ENCODE measurements around the gene ESF1.

ESF1 gene

GRCh38 chr20:13736436-13737191 lies 48.1 kb downstream of the ESF1 start:
- peaks cover 39% of the 10 kb centered on the region for H3K36me3 Mint-ChIP-seq (ENCODE audit: low read depth)
- no peaks in the 10 kb centered on the region for H3K27me3 Mint-ChIP-seq (ENCODE audit: low read depth)
- no peak overlapping the region for H3K4me3 Mint-ChIP-seq
- H3K4me1 Mint-ChIP-seq (ENCODE audit: low read depth) = no peaks in the 10 kb centered on the region
- H3K9me3 Mint-ChIP-seq = peaks cover 11% of the 10 kb centered on the region
- no peak overlapping the region for H3K27ac Mint-ChIP-seq

- no peak overlapping the region for H3K27ac Mint-ChIP-seq
- no peaks in the 10 kb centered on the region for H3K4me1 Mint-ChIP-seq (ENCODE audit: low read depth)
Observed at GRCh38 chr20:13735826-13736225, 48.9 kb downstream of the ESF1 start.

GRCh38 chr20:13723011-13723410 lies 61.7 kb downstream of the ESF1 start:
- Mint-ChIP-seq H3K4me1 (ENCODE audit: low read depth) (peaks cover 1% of the 10 kb centered on the region), H3K4me3 (no peak overlapping the region), H3K27ac (no peak overlapping the region), H3K36me3 (ENCODE audit: low read depth) (peaks cover 12% of the 10 kb centered on the region), H3K9me3 (no peaks in the 10 kb centered on the region), H3K27me3 (ENCODE audit: low read depth) (no peaks in the 10 kb centered on the region)

More at GRCh38 chr20:13735826-13736225, 48.9 kb downstream of the ESF1 start:
- Mint-ChIP-seq H3K4me3 (no peak overlapping the region), H3K36me3 (ENCODE audit: low read depth) (peaks cover 34% of the 10 kb centered on the region), H3K27me3 (ENCODE audit: low read depth) (no peaks in the 10 kb centered on the region), H3K9me3 (peaks cover 6% of the 10 kb centered on the region)

- Mint-ChIP-seq H3K36me3 (ENCODE audit: low read depth) (peaks cover 16% of the 10 kb centered on the region), H3K4me3 (no peak overlapping the region), H3K27ac (no peak overlapping the region), H3K9me3 (no peaks in the 10 kb centered on the region), H3K27me3 (ENCODE audit: low read depth) (no peaks in the 10 kb centered on the region), H3K4me1 (ENCODE audit: low read depth) (peaks cover 1% of the 10 kb centered on the region)
Observed at GRCh38 chr20:13718171-13718570, 66.5 kb downstream of the ESF1 start.

- Mint-ChIP-seq H3K9me3 (no peaks in the 10 kb centered on the region), H3K4me1 (ENCODE audit: low read depth) (peaks cover 1% of the 10 kb centered on the region), H3K4me3 (no peak overlapping the region), H3K27ac (no peak overlapping the region), H3K27me3 (ENCODE audit: low read depth) (no peaks in the 10 kb centered on the region), H3K36me3 (ENCODE audit: low read depth) (peaks cover 16% of the 10 kb centered on the region)
Observed at GRCh38 chr20:13717631-13718044, 67.1 kb downstream of the ESF1 start.

GRCh38 chr20:13715171-13715570 lies 69.5 kb downstream of the ESF1 start:
- Mint-ChIP-seq H3K9me3 (no peaks in the 10 kb centered on the region), H3K27me3 (ENCODE audit: low read depth) (no peaks in the 10 kb centered on the region), H3K4me3 (no peak overlapping the region), H3K36me3 (ENCODE audit: low read depth) (peaks cover 17% of the 10 kb centered on the region), H3K27ac (no peak overlapping the region), H3K4me1 (ENCODE audit: low read depth) (no peaks in the 10 kb centered on the region)

- H3K36me3 Mint-ChIP-seq (ENCODE audit: low read depth) = peaks cover 5% of the 10 kb centered on the region
- H3K4me3 Mint-ChIP-seq = no peak overlapping the region
- no peaks in the 10 kb centered on the region for H3K9me3 Mint-ChIP-seq
Observed at GRCh38 chr20:13708234-13708633, 76.5 kb downstream of the ESF1 start.

GRCh38 chr20:13703265-13703664 lies 81.5 kb downstream of the ESF1 start:
- no peak overlapping the region for H3K4me3 Mint-ChIP-seq
- no peaks in the 10 kb centered on the region for H3K27me3 Mint-ChIP-seq (ENCODE audit: low read depth)
- no peaks in the 10 kb centered on the region for H3K9me3 Mint-ChIP-seq
- no peaks in the 10 kb centered on the region for H3K4me1 Mint-ChIP-seq (ENCODE audit: low read depth)
- H3K36me3 Mint-ChIP-seq (ENCODE audit: low read depth) = no peaks in the 10 kb centered on the region
- H3K27ac Mint-ChIP-seq = no peak overlapping the region

More at GRCh38 chr20:13708234-13708633, 76.5 kb downstream of the ESF1 start:
- Mint-ChIP-seq H3K27ac (no peak overlapping the region), H3K27me3 (ENCODE audit: low read depth) (no peaks in the 10 kb centered on the region), H3K4me1 (ENCODE audit: low read depth) (no peaks in the 10 kb centered on the region)

GRCh38 chr20:13701486-13701885 lies 83.2 kb downstream of the ESF1 start:
- Mint-ChIP-seq H3K4me3 (no peak overlapping the region), H3K36me3 (ENCODE audit: low read depth) (no peaks in the 10 kb centered on the region), H3K9me3 (no peaks in the 10 kb centered on the region), H3K27me3 (ENCODE audit: low read depth) (no peaks in the 10 kb centered on the region), H3K4me1 (ENCODE audit: low read depth) (no peaks in the 10 kb centered on the region), H3K27ac (no peak overlapping the region)

DNA sequence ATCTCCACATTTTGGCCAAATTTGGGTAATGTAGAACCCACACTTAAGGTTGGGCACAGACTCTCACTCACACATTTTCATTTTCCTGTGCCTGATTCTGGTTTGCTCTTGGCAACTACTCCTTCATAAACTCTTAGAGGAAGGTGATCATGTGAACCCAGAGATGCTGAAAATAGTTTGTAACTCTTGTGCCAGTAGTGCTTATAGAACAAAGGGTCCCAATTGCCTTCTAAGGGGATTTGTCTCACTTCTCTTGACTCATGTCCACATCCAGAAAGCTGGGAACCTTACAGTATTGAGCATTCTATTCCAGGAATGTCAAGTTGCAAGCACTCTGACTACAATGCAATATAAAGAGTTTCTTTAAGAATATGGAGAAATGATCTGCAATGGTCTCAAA lies 84.0 kb downstream of the ESF1 start:
- H3K4me3 Mint-ChIP-seq = no peak overlapping the region
- no peaks in the 10 kb centered on the region for H3K9me3 Mint-ChIP-seq
- H3K27ac Mint-ChIP-seq = no peak overlapping the region
- H3K27me3 Mint-ChIP-seq (ENCODE audit: low read depth) = no peaks in the 10 kb centered on the region
- no peaks in the 10 kb centered on the region for H3K4me1 Mint-ChIP-seq (ENCODE audit: low read depth)
- H3K36me3 Mint-ChIP-seq (ENCODE audit: low read depth) = no peaks in the 10 kb centered on the region

DNA sequence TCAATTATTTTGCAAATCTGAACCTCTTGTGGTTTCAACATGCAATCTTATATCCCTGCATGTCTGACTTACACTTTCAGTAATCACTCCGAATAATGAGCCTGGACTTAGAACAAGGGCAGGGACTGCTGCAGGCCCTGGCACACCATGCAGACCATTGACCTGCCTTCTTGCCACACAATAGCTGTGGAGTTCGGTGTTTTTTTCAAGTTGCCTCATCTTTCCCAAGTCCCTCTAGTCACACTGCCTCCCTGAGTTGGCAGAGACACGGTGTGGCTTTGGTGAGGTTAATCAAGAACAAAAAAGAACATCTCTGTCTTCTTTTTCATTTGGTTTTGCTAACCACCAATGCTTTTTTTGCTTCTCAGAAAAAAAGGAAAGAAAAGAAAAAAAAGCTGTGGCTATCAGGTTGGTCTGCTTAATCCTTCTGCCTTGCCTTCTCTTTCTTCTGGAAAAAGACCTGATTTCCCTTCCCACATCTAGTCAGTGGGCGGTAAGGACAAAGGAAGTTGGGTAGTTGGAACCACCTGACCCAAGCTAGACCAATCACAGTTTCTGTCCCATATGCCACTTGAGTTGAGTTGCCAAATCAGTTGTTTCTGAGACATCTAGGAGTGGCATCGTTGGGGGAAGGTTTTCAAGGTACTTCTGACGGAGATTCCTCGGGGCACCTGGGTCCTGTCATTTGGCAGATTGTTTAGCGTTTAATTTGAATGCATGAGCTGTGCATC lies 90.1 kb downstream of the ESF1 start:
- no peak overlapping the region for H3K27ac Mint-ChIP-seq
- H3K4me3 Mint-ChIP-seq = no peak overlapping the region
- no peaks in the 10 kb centered on the region for H3K9me3 Mint-ChIP-seq
- no peaks in the 10 kb centered on the region for H3K36me3 Mint-ChIP-seq (ENCODE audit: low read depth)
- no peaks in the 10 kb centered on the region for H3K4me1 Mint-ChIP-seq (ENCODE audit: low read depth)
- H3K27me3 Mint-ChIP-seq (ENCODE audit: low read depth) = no peaks in the 10 kb centered on the region

- no peak overlapping the region for H3K27ac Mint-ChIP-seq
- no peaks in the 10 kb centered on the region for H3K4me1 Mint-ChIP-seq (ENCODE audit: low read depth)
- H3K36me3 Mint-ChIP-seq (ENCODE audit: low read depth) = no peaks in the 10 kb centered on the region
- no peaks in the 10 kb centered on the region for H3K9me3 Mint-ChIP-seq
- no peak overlapping the region for H3K4me3 Mint-ChIP-seq
- H3K27me3 Mint-ChIP-seq (ENCODE audit: low read depth) = no peaks in the 10 kb centered on the region
Observed at GRCh38 chr20:13692802-13693736, 91.7 kb downstream of the ESF1 start.

- Mint-ChIP-seq H3K27ac (no peak overlapping the region), H3K9me3 (no peaks in the 10 kb centered on the region), H3K4me1 (ENCODE audit: low read depth) (no peaks in the 10 kb centered on the region), H3K27me3 (ENCODE audit: low read depth) (peaks cover 3% of the 10 kb centered on the region), H3K36me3 (ENCODE audit: low read depth) (no peaks in the 10 kb centered on the region), H3K4me3 (no peak overlapping the region)
Observed at GRCh38 chr20:13690943-13691342, 93.8 kb downstream of the ESF1 start.

- Mint-ChIP-seq H3K36me3 (ENCODE audit: low read depth) (no peaks in the 10 kb centered on the region), H3K4me3 (no peak overlapping the region), H3K27ac (no peak overlapping the region), H3K27me3 (ENCODE audit: low read depth) (peaks cover 8% of the 10 kb centered on the region), H3K4me1 (ENCODE audit: low read depth) (peaks cover 4% of the 10 kb centered on the region), H3K9me3 (no peaks in the 10 kb centered on the region)
Observed at GRCh38 chr20:13687815-13688214, 96.9 kb downstream of the ESF1 start.

Data from T-helper 1 cell treated with Interleukin-12 subunit alpha and Interleukin-12 subunit beta and Interleukin-4 antibody, amounts not matched to agents 30 μg/mL and 1 μg/mL, for 36 hours (primary cell).